IMR-90 (cell line): Measurements from ENCODE around the gene HINT2. TPM values are rescaled to one million over a fixed set of nuclear protein-coding genes. Genes with fewer than 3 reads are reported as not detected.

Source experiments
- ATAC-seq: fragments of 200-7000 bp; cut with Tn5 transposase; 2 replicates; pipeline ENCODE4 v1.9.1; 2020; ENCODE audit warnings: low read depth, mild to moderate bottlenecking, moderate library complexity
- BruUV-seq: library from RNA; stranded (reverse); fragments of 400-500 nt; replicated peaks from 2 replicates; lab custom pipeline; 2021; lab: Mats Ljungman, UMichigan
- CTCF ChIA-PET: fragments of 300-600 bp; formaldehyde crosslinking; extraction: SDS; loops from one replicate; lab custom pipeline; 2021; ENCODE audit warnings: antibody characterized with exemption; lab: Yijun Ruan, JAX
- POLR2A ChIA-PET: fragments of 300-600 bp; sonication (Branson Sonifier 250); formaldehyde crosslinking; loops from one replicate; lab custom pipeline; 2022; ENCODE audit warnings: antibody characterized with exemption; ENCODE audit not compliant: unreplicated experiment; lab: Charles Lee
- DNase-seq: peaks from one replicate; pipeline ENCODE4 v3.0.0; 2013
- H2AFZ ChIP-seq: replicated peaks from 2 replicates; pipeline ENCODE3; 2013; ENCODE audit warnings: low read length, mild to moderate bottlenecking; ENCODE audit not compliant: poor library complexity
- H2AK5ac ChIP-seq: 2 replicates; pipeline ENCODE4 v1.6.1; 2013; ENCODE audit warnings: low read depth, low read length, inconsistent platforms
- H2AK9ac ChIP-seq: replicated peaks from 2 replicates; pipeline ENCODE3; 2013; ENCODE audit warnings: mild to moderate bottlenecking, low read depth, low read length, moderate library complexity; ENCODE audit not compliant: poor library complexity
- H2BK120ac ChIP-seq: 2 replicates; pipeline ENCODE4 v1.6.1; 2013; ENCODE audit warnings: low read depth, low read length, inconsistent platforms
- H2BK15ac ChIP-seq: 3 replicates; pipeline ENCODE4 v1.6.1; 2013; ENCODE audit warnings: low read depth, low read length, inconsistent platforms
- H2BK20ac ChIP-seq: 2 replicates; pipeline ENCODE4 v1.6.1; 2013; ENCODE audit warnings: low read depth, mild to moderate bottlenecking, inconsistent platforms, low read length, moderate library complexity
- H2BK5ac ChIP-seq: 2 replicates; pipeline ENCODE4 v1.6.1; 2013; ENCODE audit warnings: mild to moderate bottlenecking, low read depth, low read length, inconsistent platforms; ENCODE audit not compliant: poor library complexity, severe bottlenecking
- H3K14ac ChIP-seq: replicated peaks from 2 replicates; pipeline ENCODE4 v1.6.1; 2013; ENCODE audit warnings: low read depth, low read length, inconsistent platforms
- H3K18ac ChIP-seq: 2 replicates; pipeline ENCODE4 v1.6.1; 2013; ENCODE audit warnings: low read depth, low read length, control low read depth
- H3K23ac ChIP-seq: 2 replicates; pipeline ENCODE4 v1.6.1; 2013; ENCODE audit warnings: low read depth, low read length, inconsistent platforms
- H3K27ac ChIP-seq: 2 replicates; pipeline ENCODE4 v1.5.1; 2013; ENCODE audit warnings: mild to moderate bottlenecking, control low read depth, low read length; ENCODE audit not compliant: insufficient read depth
- H3K27me3 ChIP-seq: 2 replicates; pipeline ENCODE4 v1.6.1; 2013; ENCODE audit warnings: low read length; ENCODE audit not compliant: control insufficient read depth, insufficient read depth
- H3K36me3 ChIP-seq: 2 replicates; pipeline ENCODE4 v1.6.1; 2013; ENCODE audit warnings: low read length, mixed read lengths; ENCODE audit not compliant: control insufficient read depth, insufficient read depth
- H3K4ac ChIP-seq: 2 replicates; pipeline ENCODE4 v1.6.1; 2013; ENCODE audit warnings: low read depth, low read length, inconsistent platforms
- H3K4me1 ChIP-seq: 2 replicates; pipeline ENCODE4 v1.6.1; 2013; ENCODE audit warnings: low read length, mixed read lengths; ENCODE audit not compliant: control insufficient read depth, insufficient read depth
- H3K4me2 ChIP-seq: 2 replicates; pipeline ENCODE4 v1.6.1; 2013; ENCODE audit warnings: low read depth, mild to moderate bottlenecking, control low read depth, low read length, moderate library complexity
- H3K4me3 ChIP-seq: 2 replicates; pipeline ENCODE4 v1.5.1; 2013; ENCODE audit warnings: low read depth, mild to moderate bottlenecking, control low read depth, low read length, moderate library complexity; ENCODE audit not compliant: insufficient read depth
- H3K56ac ChIP-seq: 2 replicates; pipeline ENCODE4 v1.6.1; 2013; ENCODE audit warnings: low read length, inconsistent platforms; ENCODE audit not compliant: insufficient read depth; ENCODE audit errors: extremely low read depth
- H3K79me1 ChIP-seq, 2 experiments: 2 replicates each; pipeline ENCODE4 v1.6.1; 2013; ENCODE audit warnings: low read length in 2 of 2, inconsistent platforms in 1 of 2, low read depth in 1 of 2
- H3K9ac ChIP-seq: 2 replicates; pipeline ENCODE4 v1.6.1; 2013; ENCODE audit warnings: low read depth, low read length, control low read depth
- H3K9me1 ChIP-seq: 2 replicates; pipeline ENCODE4 v1.6.1; 2013; ENCODE audit warnings: low read length, inconsistent platforms; ENCODE audit not compliant: insufficient read depth
- H3K9me3 ChIP-seq: 2 replicates; pipeline ENCODE4 v1.6.1; 2013; ENCODE audit warnings: low read length; ENCODE audit not compliant: control insufficient read depth, insufficient read depth
- H4K20me1 ChIP-seq: 2 replicates; pipeline ENCODE4 v1.6.1; 2013; ENCODE audit warnings: low read length, inconsistent platforms; ENCODE audit not compliant: insufficient read depth
- H4K5ac ChIP-seq: 2 replicates; pipeline ENCODE4 v1.6.1; 2013; ENCODE audit warnings: mild to moderate bottlenecking, low read depth, low read length, control low read depth
- H4K8ac ChIP-seq, 2 experiments: 2 replicates each; pipeline ENCODE4 v1.6.1; 2013; ENCODE audit warnings: low read depth in 2 of 2, low read length in 2 of 2, control low read depth in 1 of 2, inconsistent platforms in 1 of 2
- H4K91ac ChIP-seq: 2 replicates; pipeline ENCODE4 v1.6.1; 2013; ENCODE audit warnings: low read depth, low read length, inconsistent platforms; ENCODE audit not compliant: insufficient read depth
- CHD1 ChIP-seq: IDR thresholded peaks from 2 replicates; pipeline ENCODE4 v1.6.1; 2012; ENCODE audit warnings: low read depth, low read length, improper control_type of control experiment
- FOS ChIP-seq: fragments of 150-350 bp; IDR thresholded peaks from 2 replicates; pipeline ENCODE4 v1.6.1; 2016; ENCODE audit warnings: low read depth, low read length
- MAZ ChIP-seq: IDR thresholded peaks from 2 replicates; pipeline ENCODE4 v1.6.1; 2012; ENCODE audit warnings: low read depth, mild to moderate bottlenecking, low read length, improper control_type of control experiment, moderate library complexity, borderline replicate concordance
- MXI1 ChIP-seq: IDR thresholded peaks from 2 replicates; pipeline ENCODE4 v1.6.1; 2012; ENCODE audit warnings: low read depth, mild to moderate bottlenecking, low read length, moderate library complexity, borderline replicate concordance
- NFE2L2 ChIP-seq: fragments of 150-350 bp; IDR thresholded peaks from 2 replicates; pipeline ENCODE4 v1.6.1; 2016; ENCODE audit warnings: low read depth, mild to moderate bottlenecking, low read length
- RCOR1 ChIP-seq: IDR thresholded peaks from 2 replicates; pipeline ENCODE4 v1.6.1; 2012; ENCODE audit warnings: mild to moderate bottlenecking, low read length, improper control_type of control experiment; ENCODE audit not compliant: insufficient replicate concordance
- RFX5 ChIP-seq: IDR thresholded peaks from 2 replicates; pipeline ENCODE4 v1.8.0; 2012; ENCODE audit warnings: low read depth, mild to moderate bottlenecking, low read length, moderate library complexity
- SMC3 ChIP-seq: fragments of 150-350 bp; IDR thresholded peaks from 2 replicates; pipeline ENCODE4 v1.6.1; 2016; ENCODE audit warnings: low read depth, mild to moderate bottlenecking, antibody characterized with exemption, low read length, moderate library complexity
- WGBS, 2 experiments: methylation state at CpG; one replicate each; pipeline versions ENCODE4 v1.1.5 to v1.1.7; 2013; ENCODE audit warnings: missing lambda C conversion rate in 2 of 2; ENCODE audit not compliant: insufficient read length in 1 of 2; ENCODE audit errors: extremely low coverage in 2 of 2; 5-methylcytosine and 5-hydroxymethylcytosine counted together
- dilution Hi-C: fragments of 300-500 bp; cut with HindIII; formaldehyde crosslinking; loops from one replicate; pipeline ENCODE4 v1.14.3; 2018; ENCODE audit warnings: low sequenced_read_pairs; ENCODE audit not compliant: unreplicated experiment
- in situ Hi-C: fragments of 300-500 bp; cut with MboI; formaldehyde crosslinking; loops from 3 replicates; pipeline ENCODE4 v1.14.3; 2019; ENCODE audit warnings: low sequenced_read_pairs, inconsistent platforms, mixed read lengths
- intact Hi-C: fragments of 100-400 bp; cut with micrococcal nuclease; formaldehyde crosslinking; loops from 2 replicates; pipeline ENCODE4 v1.10.0; 2022
- polyA plus RNA-seq, 3 experiments: library from polyadenylated mRNA; depleted of rRNA; stranded (reverse); fragments of >200 nt; gene quantifications; 2 replicates each; pipeline ENCODE4 v1.2.3, GENCODE V29; 2012; ENCODE audit warnings: low replicate concordance in 1 of 3
- total RNA-seq: library from RNA; depleted of rRNA; stranded (reverse); fragments of >200 nt; gene quantifications from 2 replicates; pipeline ENCODE4 v1.2.3, GENCODE V29; 2012
- TF ChIP-seq, protein P1 (sequence below): fragments of 150-350 bp; IDR thresholded peaks from 2 replicates; pipeline ENCODE4 v1.6.1; 2017; ENCODE audit warnings: mild to moderate bottlenecking, antibody characterized with exemption, low read length, low read depth

HINT2 gene
- total and polyA plus RNA-seq, 2 of the 4 experiments (the other 2 are of a cell fraction): 7.5 to 20.6 TPM

DNA sequence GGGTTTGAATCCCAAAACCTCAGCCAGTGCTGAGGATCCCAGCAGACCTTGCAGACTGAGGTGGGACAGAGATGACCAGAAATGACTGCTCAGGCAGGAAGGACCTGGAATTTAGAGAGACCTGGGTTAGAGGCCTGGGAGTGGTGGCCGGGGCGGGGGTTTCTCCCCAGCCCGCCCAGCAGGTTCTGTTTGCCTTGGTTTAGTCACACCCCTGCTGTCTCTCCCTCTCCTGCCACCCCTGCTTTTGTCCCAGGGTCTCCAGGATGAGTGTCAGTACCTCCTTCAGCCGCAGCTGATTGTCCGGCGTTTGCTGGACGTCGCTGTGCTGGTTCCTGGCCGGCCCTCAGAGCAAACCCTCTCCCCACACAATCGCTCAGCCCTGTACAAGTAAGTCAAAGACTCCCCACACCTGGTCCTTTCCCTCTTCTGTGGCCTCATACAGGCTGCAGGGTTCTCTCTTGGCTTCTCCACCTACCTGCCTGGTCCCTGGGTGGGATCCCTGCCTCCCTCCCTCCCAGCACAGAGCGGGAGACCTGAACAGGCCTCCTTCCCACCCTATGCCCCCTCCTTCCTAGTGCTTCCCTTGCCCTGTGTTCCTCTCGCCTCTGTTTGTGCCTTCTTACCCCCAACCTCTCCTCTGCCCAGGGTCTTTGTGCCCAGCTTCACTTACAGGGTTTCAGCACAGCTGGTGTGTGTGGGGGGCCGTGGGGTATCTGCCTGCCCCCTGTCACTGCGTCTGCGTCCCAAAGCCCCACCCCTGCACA lies 26.2 kb upstream of the HINT2 start:
- CTCF ChIA-PET: interaction anchor here (1.2 kb wide), 1 partner anchor 15 kb away, joined by 3 read pairs; no protein-coding TSS in a partner anchor
- H4K20me1 ChIP-seq: peaks cover 9% of the 10 kb centered on the region; the same call in 1 of the 2 replicates
- H4K91ac ChIP-seq: no peak overlapping the region
- ATAC-seq (no peak), DNase-seq (no peak)
- no peak overlapping the region for H3K27ac ChIP-seq
- TF ChIP-seq CHD1 (no peak), RCOR1 (no peak), NFE2L2 (no peak), RFX5 (no peak), MXI1 (no peak), SMC3 (no peak), FOS (no peak), MAZ (no peak)
- TF ChIP-seq, protein P1, sequence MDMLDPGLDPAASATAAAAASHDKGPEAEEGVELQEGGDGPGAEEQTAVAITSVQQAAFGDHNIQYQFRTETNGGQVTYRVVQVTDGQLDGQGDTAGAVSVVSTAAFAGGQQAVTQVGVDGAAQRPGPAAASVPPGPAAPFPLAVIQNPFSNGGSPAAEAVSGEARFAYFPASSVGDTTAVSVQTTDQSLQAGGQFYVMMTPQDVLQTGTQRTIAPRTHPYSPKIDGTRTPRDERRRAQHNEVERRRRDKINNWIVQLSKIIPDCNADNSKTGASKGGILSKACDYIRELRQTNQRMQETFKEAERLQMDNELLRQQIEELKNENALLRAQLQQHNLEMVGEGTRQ: no peak
- H2BK5ac ChIP-seq: no peak overlapping the region
- no peak overlapping the region for H3K18ac ChIP-seq
- H4K8ac ChIP-seq: no peak overlapping the region
- H2AK5ac ChIP-seq: no peak overlapping the region
- no peak overlapping the region for H4K5ac ChIP-seq
- H3K9ac ChIP-seq: no peak overlapping the region
- H3K23ac ChIP-seq: no peak overlapping the region
- no peak overlapping the region for H3K56ac ChIP-seq
- H3K27me3 ChIP-seq: no peaks in the 10 kb centered on the region
- H3K36me3 ChIP-seq: peaks cover 2% of the 10 kb centered on the region; the same call in 1 of the 2 replicates
- no peak overlapping the region for H3K4me2 ChIP-seq
- H2AFZ ChIP-seq: no peak overlapping the region
- dilution Hi-C loops (no loop called here), in situ Hi-C loops (no loop called here), intact Hi-C loops (no loop called here)
- no peak overlapping the region for H3K14ac ChIP-seq
- H3K4me3 ChIP-seq: no peak overlapping the region
- POLR2A ChIA-PET: no interaction called here
- H2BK120ac ChIP-seq: no peak overlapping the region
- H3K4ac ChIP-seq: no peak overlapping the region
- no peak overlapping the region for H2BK20ac ChIP-seq
- H2BK15ac ChIP-seq: no peak overlapping the region
- H3K79me1 ChIP-seq: peaks cover 3 to 4% of the 10 kb centered on the region in 2 experiments; a peak in 1 of 4 replicates
- H3K9me3 ChIP-seq: no peaks in the 10 kb centered on the region
- 93% methylated on average over 8 of the region's 15 CpGs; no CpG with 5 or more reads in 1 of the 2 experiments for WGBS, 2 experiments
- H3K4me1 ChIP-seq: peaks cover 17% of the 10 kb centered on the region
- no peak overlapping the region for H2AK9ac ChIP-seq
- H3K9me1 ChIP-seq: peaks cover 15% of the 10 kb centered on the region
- no TSS peak for BruUV-seq
